ENCODE data around the gene TNFSF13B. TPM values are rescaled to one million over a fixed set of nuclear protein-coding genes. Genes with fewer than 3 reads are reported as not detected.

Gene TNFSF13B
- total and polyA plus RNA-seq, 2 of the 8 experiments (the other 6 are each of a cell fraction or from before 2014, with no cell fraction given): not detected

DNA sequence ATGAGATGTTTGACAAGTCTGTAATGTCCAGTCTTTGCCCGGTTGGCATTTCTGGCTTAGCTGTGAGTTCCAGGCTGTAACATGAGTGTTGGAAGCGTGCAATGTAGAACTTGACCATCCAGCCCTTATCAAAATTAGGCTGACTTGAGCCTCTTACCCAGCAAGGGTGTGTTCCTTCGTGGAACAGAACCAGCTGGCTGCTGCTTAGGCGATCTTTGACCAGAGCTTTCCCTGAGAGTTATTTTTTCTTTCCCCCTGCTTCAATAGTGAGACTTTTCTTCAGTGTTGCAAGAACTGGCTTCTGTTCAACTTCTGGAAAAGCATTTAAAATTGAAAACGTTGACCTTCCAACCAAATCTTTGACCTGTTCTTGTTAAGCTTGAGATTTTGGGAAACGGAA, 6.5 kb downstream of the TNFSF13B start (continued):
- TF ChIP-seq, protein P1, sequence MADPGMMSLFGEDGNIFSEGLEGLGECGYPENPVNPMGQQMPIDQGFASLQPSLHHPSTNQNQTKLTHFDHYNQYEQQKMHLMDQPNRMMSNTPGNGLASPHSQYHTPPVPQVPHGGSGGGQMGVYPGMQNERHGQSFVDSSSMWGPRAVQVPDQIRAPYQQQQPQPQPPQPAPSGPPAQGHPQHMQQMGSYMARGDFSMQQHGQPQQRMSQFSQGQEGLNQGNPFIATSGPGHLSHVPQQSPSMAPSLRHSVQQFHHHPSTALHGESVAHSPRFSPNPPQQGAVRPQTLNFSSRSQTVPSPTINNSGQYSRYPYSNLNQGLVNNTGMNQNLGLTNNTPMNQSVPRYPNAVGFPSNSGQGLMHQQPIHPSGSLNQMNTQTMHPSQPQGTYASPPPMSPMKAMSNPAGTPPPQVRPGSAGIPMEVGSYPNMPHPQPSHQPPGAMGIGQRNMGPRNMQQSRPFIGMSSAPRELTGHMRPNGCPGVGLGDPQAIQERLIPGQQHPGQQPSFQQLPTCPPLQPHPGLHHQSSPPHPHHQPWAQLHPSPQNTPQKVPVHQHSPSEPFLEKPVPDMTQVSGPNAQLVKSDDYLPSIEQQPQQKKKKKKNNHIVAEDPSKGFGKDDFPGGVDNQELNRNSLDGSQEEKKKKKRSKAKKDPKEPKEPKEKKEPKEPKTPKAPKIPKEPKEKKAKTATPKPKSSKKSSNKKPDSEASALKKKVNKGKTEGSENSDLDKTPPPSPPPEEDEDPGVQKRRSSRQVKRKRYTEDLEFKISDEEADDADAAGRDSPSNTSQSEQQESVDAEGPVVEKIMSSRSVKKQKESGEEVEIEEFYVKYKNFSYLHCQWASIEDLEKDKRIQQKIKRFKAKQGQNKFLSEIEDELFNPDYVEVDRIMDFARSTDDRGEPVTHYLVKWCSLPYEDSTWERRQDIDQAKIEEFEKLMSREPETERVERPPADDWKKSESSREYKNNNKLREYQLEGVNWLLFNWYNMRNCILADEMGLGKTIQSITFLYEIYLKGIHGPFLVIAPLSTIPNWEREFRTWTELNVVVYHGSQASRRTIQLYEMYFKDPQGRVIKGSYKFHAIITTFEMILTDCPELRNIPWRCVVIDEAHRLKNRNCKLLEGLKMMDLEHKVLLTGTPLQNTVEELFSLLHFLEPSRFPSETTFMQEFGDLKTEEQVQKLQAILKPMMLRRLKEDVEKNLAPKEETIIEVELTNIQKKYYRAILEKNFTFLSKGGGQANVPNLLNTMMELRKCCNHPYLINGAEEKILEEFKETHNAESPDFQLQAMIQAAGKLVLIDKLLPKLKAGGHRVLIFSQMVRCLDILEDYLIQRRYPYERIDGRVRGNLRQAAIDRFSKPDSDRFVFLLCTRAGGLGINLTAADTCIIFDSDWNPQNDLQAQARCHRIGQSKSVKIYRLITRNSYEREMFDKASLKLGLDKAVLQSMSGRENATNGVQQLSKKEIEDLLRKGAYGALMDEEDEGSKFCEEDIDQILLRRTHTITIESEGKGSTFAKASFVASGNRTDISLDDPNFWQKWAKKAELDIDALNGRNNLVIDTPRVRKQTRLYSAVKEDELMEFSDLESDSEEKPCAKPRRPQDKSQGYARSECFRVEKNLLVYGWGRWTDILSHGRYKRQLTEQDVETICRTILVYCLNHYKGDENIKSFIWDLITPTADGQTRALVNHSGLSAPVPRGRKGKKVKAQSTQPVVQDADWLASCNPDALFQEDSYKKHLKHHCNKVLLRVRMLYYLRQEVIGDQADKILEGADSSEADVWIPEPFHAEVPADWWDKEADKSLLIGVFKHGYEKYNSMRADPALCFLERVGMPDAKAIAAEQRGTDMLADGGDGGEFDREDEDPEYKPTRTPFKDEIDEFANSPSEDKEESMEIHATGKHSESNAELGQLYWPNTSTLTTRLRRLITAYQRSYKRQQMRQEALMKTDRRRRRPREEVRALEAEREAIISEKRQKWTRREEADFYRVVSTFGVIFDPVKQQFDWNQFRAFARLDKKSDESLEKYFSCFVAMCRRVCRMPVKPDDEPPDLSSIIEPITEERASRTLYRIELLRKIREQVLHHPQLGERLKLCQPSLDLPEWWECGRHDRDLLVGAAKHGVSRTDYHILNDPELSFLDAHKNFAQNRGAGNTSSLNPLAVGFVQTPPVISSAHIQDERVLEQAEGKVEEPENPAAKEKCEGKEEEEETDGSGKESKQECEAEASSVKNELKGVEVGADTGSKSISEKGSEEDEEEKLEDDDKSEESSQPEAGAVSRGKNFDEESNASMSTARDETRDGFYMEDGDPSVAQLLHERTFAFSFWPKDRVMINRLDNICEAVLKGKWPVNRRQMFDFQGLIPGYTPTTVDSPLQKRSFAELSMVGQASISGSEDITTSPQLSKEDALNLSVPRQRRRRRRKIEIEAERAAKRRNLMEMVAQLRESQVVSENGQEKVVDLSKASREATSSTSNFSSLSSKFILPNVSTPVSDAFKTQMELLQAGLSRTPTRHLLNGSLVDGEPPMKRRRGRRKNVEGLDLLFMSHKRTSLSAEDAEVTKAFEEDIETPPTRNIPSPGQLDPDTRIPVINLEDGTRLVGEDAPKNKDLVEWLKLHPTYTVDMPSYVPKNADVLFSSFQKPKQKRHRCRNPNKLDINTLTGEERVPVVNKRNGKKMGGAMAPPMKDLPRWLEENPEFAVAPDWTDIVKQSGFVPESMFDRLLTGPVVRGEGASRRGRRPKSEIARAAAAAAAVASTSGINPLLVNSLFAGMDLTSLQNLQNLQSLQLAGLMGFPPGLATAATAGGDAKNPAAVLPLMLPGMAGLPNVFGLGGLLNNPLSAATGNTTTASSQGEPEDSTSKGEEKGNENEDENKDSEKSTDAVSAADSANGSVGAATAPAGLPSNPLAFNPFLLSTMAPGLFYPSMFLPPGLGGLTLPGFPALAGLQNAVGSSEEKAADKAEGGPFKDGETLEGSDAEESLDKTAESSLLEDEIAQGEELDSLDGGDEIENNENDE (IDR thresholded peaks at IDR 0.05; ENCODE audit: insufficient replicate concordance, low read length): no peak
- TF ChIP-seq TCF12 (IDR thresholded peaks at IDR 0.05; ENCODE audit: low read depth, low read length) (no peak), SP4 (IDR thresholded peaks at IDR 0.05; ENCODE audit: low read length) (no peak)

Data from H1 (cell line).